ENCODE results near the gene KLF3.

The KLF3 gene

DNA sequence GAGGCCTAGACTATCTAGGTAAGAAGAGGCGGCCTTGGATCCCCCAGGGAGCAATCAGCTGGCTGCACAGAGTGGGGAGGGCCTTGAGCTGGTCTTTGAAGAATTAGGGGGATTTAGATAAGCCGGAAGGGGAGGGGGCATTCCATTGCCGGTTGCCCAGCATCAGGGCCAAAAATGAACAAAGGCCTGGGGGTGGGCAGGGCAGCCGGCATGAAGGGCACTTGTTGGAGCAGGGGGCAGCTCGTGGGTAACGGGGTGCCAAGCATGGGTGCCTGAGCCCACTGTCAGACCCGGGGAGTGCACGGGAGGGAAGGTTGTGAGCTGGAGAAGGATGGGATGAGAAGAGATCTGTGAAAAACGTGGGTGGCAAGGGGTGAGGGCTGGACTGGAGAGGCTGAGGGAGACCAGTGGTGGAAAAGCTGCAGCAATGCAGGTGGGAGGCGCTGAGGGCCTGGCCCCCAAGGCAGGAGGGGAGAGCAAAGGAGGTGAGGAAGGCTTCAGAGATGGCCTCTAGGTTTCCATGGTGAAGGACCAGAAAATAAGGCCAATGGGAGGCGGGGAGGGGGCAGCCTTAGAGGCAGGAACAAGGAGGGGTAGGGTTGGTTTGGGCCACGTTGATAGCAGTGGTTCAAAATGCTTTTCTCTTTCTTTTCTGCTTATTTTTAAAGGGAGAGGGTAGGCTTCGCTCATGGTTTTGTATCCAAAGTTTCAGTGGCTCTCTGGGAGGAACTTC lies 8.6 kb downstream of the KLF3 start:
- no peaks in the 10 kb centered on the region for H3K27me3 ChIP-seq (ENCODE audit: control insufficient read depth in 1 of 2, insufficient read depth in 2 of 2, low read length in 2 of 2)
- H3K4me3 ChIP-seq (ENCODE audit: low read depth in 1 of 2, low read length in 2 of 2): peak overlapping the region; percentile 38 to 49
- H3K9me3 ChIP-seq (ENCODE audit: control insufficient read depth in 1 of 2, low read length in 2 of 2): no peaks in the 10 kb centered on the region
- peak overlapping the region; percentile 95 for H3K27ac ChIP-seq (ENCODE audit: low read depth, low read length)
- peaks cover 0 to under 1% of the 10 kb centered on the region in 2 donors for H3K36me3 ChIP-seq (ENCODE audit: control insufficient read depth in 1 of 2, insufficient read depth in 2 of 2, low read length in 2 of 2)
- H3K4me1 ChIP-seq (ENCODE audit: control insufficient read depth in 1 of 2, insufficient read depth in 2 of 2, low read length in 2 of 2): peaks cover 74 to 83% of the 10 kb centered on the region in 2 donors
- peak overlapping the region; percentile 63 to 84 for H3K9ac ChIP-seq (ENCODE audit: low read depth in 1 of 2, low read length in 2 of 2)

DNA sequence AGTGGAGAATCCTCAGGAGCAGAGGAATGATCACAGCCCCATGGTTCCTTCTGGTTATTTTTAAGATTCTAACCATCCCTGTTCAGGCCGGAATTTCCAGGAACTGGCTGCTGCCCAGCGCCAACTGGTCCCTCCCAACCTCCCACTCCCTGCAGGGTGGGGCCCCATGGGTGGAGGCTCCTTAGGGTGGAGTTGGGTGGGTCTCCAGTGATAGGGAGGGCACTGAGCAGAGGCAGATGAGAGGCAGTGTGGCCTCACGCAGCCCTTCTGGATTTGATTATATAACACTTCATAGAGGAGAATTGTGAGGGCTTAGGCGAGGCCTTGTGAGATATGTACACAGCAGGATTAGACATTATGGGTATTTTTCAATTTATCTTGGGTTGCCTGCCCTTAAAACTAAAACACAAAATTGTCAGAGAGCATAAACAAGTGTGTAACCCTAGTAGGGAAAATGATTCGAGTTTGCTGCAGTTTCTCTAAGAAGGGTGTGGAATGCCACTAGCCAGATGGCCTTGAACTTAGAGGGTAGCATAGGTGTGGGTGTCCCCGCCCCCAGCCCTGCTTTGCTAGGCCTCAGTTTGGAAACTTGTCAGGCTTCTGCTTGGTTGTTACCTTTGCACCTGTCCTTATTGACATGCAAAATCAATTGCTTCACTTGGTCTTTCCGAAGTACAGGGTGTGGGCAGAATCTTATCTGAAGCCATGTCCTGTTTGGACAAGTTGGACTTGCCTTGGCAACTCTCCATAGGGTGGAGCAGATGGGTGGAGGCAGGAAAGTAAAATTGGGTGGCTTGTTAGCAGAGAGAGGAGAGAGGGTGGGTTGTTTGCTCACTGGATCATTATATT lies 9.4 kb downstream of the KLF3 start:
- H3K4me3 ChIP-seq (ENCODE audit: low read depth in 1 of 2, low read length in 2 of 2): peak overlapping the region; percentile 38 to 49
- peak overlapping the region; percentile 95 for H3K27ac ChIP-seq (ENCODE audit: low read depth, low read length)
- H3K27me3 ChIP-seq (ENCODE audit: control insufficient read depth in 1 of 2, insufficient read depth in 2 of 2, low read length in 2 of 2): no peaks in the 10 kb centered on the region
- peaks cover 77 to 88% of the 10 kb centered on the region in 2 donors for H3K4me1 ChIP-seq (ENCODE audit: control insufficient read depth in 1 of 2, insufficient read depth in 2 of 2, low read length in 2 of 2)
- H3K9me3 ChIP-seq (ENCODE audit: control insufficient read depth in 1 of 2, low read length in 2 of 2): no peaks in the 10 kb centered on the region
- peaks cover 0 to 6% of the 10 kb centered on the region in 2 donors for H3K36me3 ChIP-seq (ENCODE audit: control insufficient read depth in 1 of 2, insufficient read depth in 2 of 2, low read length in 2 of 2)
- H3K9ac ChIP-seq (ENCODE audit: low read depth in 1 of 2, low read length in 2 of 2): peak overlapping the region; percentile 63 to 84

DNA sequence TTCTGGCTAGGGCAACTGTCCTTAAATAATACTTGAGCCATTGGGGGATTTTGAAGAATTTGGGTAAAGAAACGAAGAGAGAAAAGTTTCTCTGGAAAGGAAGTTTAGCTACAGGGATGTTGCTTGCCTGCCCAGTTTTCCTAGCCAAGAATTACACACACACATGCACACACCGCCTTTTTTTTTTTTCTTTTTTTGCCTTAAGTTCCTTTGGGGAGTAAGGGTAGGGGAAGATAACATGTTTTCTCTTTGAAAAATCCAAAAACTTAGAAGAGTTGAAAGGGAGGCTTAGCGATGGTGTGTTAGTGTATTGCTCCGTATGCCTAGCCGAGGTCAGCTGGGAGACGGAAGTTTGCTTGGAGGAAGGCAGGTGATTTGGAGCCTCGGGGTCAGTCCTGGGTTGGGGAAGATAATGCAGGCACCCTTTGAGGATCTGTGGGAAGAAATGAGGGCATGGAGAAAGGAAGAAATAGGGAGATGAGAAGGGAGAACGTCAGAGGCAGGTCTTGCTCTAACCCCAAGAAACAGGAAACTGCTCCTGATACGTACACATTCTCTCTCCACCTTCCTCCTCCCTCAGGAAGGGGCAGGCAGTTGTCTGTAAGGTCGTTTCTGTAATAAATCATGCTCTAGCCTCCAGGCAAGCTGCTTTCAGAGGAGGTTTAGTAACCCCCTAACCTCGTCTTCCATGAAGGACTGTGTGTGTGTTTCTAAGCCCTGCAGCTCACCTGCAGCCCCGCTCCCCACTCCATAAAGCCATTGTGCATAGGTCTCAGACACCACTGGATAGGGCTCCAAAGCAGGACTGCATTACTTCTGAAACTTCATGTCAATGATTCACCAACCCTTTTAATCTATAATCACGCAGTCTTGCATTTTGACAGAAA lies 10.5 kb downstream of the KLF3 start:
- peaks cover 0 to 6% of the 10 kb centered on the region in 2 donors for H3K36me3 ChIP-seq (ENCODE audit: control insufficient read depth in 1 of 2, insufficient read depth in 2 of 2, low read length in 2 of 2)
- peak overlapping the region; percentile 18 to 63 for H3K9ac ChIP-seq (ENCODE audit: low read depth in 1 of 2, low read length in 2 of 2)
- peak overlapping the region; percentile 13 to 41 for H3K4me3 ChIP-seq (ENCODE audit: low read depth in 1 of 2, low read length in 2 of 2)
- peak overlapping the region; percentile 85 for H3K27ac ChIP-seq (ENCODE audit: low read depth, low read length)
- peaks cover 69 to 81% of the 10 kb centered on the region in 2 donors for H3K4me1 ChIP-seq (ENCODE audit: control insufficient read depth in 1 of 2, insufficient read depth in 2 of 2, low read length in 2 of 2)
- no peaks in the 10 kb centered on the region for H3K9me3 ChIP-seq (ENCODE audit: control insufficient read depth in 1 of 2, low read length in 2 of 2)
- H3K27me3 ChIP-seq (ENCODE audit: control insufficient read depth in 1 of 2, insufficient read depth in 2 of 2, low read length in 2 of 2): no peaks in the 10 kb centered on the region

DNA sequence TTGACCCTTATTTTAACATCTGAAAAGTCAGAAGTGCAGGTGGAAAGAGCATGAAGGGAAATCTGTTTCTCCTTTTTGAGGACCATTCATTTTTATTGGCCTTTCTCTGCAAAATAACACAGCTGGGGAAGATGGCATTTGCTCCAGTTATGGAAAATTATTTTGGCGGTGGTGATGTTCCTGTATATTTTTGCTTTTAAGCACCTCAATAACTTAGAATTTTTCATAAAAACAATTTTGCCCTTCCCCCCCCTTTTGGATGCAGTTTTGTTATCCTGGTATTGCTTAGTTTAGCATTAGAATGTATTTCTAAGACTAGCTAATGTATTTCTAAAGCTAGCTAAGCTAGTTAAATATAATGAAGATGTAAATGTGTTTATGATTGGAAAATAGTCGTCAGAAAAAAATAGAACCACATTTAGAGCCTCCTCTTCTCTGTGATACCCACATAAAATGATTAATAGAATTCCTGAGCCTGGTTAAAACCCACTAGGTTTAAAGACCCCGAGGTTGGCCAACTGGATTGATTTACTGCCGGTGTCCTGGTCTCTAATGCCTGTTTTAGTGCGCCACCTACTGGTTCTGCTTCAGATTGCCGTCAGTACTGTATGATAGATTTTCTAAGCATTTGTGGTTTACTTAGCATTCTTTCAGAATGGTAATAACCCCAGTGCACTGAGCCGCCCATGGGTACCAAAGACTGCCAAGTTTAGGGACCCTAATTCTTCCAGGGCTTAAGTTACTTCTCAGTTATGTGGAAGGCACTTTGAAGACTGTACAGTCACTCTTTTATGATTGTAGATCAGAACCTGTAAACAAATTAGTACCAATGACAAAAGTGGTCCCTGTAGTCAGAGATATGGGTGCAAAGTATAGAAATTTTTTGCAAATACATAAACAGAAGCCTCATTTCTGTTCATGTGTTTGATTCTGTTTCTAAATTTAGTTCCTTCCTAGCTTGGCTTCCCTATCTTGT lies 11.4 kb downstream of the KLF3 start:
- Histone ChIP-seq H3K9me3 (ENCODE audit: control insufficient read depth in 1 of 2, low read length in 2 of 2) (no peaks in the 10 kb centered on the region), H3K9ac (ENCODE audit: low read depth in 1 of 2, low read length in 2 of 2) (peak overlapping the region; percentile 27 to 63), H3K27ac (ENCODE audit: low read depth, low read length) (peak overlapping the region; percentile 85), H3K27me3 (ENCODE audit: control insufficient read depth in 1 of 2, insufficient read depth in 2 of 2, low read length in 2 of 2) (no peaks in the 10 kb centered on the region), H3K36me3 (ENCODE audit: control insufficient read depth in 1 of 2, insufficient read depth in 2 of 2, low read length in 2 of 2) (peaks cover 0 to 9% of the 10 kb centered on the region in 2 donors), H3K4me1 (ENCODE audit: control insufficient read depth in 1 of 2, insufficient read depth in 2 of 2, low read length in 2 of 2) (peaks cover 62 to 76% of the 10 kb centered on the region in 2 donors), H3K4me3 (ENCODE audit: low read depth in 1 of 2, low read length in 2 of 2) (peak overlapping the region; percentile 13 to 41)

DNA sequence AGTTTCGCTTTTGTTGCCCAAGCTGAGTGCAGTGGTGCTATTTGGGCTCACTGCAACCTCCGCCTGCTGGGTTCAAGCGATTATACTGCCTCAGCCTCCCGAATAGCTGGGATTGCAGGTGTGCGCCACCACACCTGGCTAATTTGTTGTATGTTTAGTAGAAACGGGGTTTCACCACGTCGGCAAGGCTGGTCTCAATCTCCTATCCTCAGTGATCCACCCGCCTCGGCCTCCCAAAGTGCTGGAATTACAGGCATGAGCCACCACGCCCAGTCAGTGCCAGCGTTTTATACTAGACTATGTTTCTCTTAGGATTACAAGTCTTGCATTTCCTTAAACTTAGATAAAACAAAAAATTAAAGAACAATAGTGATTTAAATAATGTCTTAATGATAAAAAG lies 13.0 kb downstream of the KLF3 start:
- Histone ChIP-seq H3K36me3 (ENCODE audit: control insufficient read depth in 1 of 2, insufficient read depth in 2 of 2, low read length in 2 of 2) (peaks cover 8 to 24% of the 10 kb centered on the region in 2 donors), H3K27me3 (ENCODE audit: control insufficient read depth in 1 of 2, insufficient read depth in 2 of 2, low read length in 2 of 2) (no peaks in the 10 kb centered on the region), H3K4me3 (ENCODE audit: low read depth in 1 of 2, low read length in 2 of 2) (no peak overlapping the region), H3K9me3 (ENCODE audit: control insufficient read depth in 1 of 2, low read length in 2 of 2) (no peaks in the 10 kb centered on the region), H3K4me1 (ENCODE audit: control insufficient read depth in 1 of 2, insufficient read depth in 2 of 2, low read length in 2 of 2) (peaks cover 54 to 60% of the 10 kb centered on the region in 2 donors), H3K27ac (ENCODE audit: low read depth, low read length) (no peak overlapping the region), H3K9ac (ENCODE audit: low read depth in 1 of 2, low read length in 2 of 2) (no peak overlapping the region)

DNA sequence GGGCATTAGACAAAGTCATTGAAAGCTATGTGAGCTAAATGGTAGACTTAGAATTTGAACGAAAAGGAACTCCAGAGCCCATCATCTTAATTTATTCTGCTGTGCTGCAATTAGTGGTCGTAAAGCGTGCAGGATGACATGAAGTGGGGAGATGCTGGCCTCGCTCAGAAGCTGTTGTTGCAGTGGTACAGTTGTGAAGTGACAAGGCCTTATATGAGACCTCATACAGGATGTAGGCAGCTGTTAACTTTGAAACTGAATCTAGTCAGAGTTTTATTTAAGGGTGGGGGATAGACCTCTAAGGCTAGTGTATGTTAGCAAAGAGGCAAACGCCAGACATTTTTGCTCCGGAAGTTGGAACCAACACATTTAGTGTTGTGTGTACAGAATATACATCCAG lies 13.4 kb downstream of the KLF3 start:
- Histone ChIP-seq H3K4me3 (ENCODE audit: low read depth in 1 of 2, low read length in 2 of 2) (no peak overlapping the region), H3K9ac (ENCODE audit: low read depth in 1 of 2, low read length in 2 of 2) (no peak overlapping the region), H3K9me3 (ENCODE audit: control insufficient read depth in 1 of 2, low read length in 2 of 2) (no peaks in the 10 kb centered on the region), H3K36me3 (ENCODE audit: control insufficient read depth in 1 of 2, insufficient read depth in 2 of 2, low read length in 2 of 2) (peaks cover 10 to 24% of the 10 kb centered on the region in 2 donors), H3K27me3 (ENCODE audit: control insufficient read depth in 1 of 2, insufficient read depth in 2 of 2, low read length in 2 of 2) (no peaks in the 10 kb centered on the region), H3K27ac (ENCODE audit: low read depth, low read length) (peak overlapping the region; percentile 22), H3K4me1 (ENCODE audit: control insufficient read depth in 1 of 2, insufficient read depth in 2 of 2, low read length in 2 of 2) (peaks cover 50 to 59% of the 10 kb centered on the region in 2 donors)

DNA sequence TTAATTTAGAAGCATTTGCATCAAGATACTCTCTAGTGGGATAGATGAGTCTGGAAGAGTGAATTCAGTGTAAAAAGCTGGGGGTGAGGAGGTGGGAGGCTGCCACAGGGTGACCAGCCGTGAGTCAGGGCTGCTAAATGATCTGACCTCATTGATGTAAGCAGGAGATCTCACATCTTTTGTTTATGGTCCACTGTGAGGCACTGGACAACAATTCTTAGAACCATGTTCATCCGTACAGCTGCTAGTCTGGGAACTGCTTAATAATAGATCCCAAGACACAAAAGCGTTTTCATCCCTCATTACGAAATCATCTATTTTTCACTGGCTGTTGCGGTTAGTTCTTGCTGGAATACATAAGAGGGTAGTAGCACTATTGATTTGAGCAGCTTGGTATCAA lies 14.1 kb downstream of the KLF3 start:
- Histone ChIP-seq H3K27me3 (ENCODE audit: control insufficient read depth in 1 of 2, insufficient read depth in 2 of 2, low read length in 2 of 2) (no peaks in the 10 kb centered on the region), H3K9me3 (ENCODE audit: control insufficient read depth in 1 of 2, low read length in 2 of 2) (no peaks in the 10 kb centered on the region), H3K4me1 (ENCODE audit: control insufficient read depth in 1 of 2, insufficient read depth in 2 of 2, low read length in 2 of 2) (peaks cover 43 to 55% of the 10 kb centered on the region in 2 donors), H3K9ac (ENCODE audit: low read depth in 1 of 2, low read length in 2 of 2) (no peak overlapping the region), H3K27ac (ENCODE audit: low read depth, low read length) (no peak overlapping the region), H3K4me3 (ENCODE audit: low read depth in 1 of 2, low read length in 2 of 2) (no peak overlapping the region), H3K36me3 (ENCODE audit: control insufficient read depth in 1 of 2, insufficient read depth in 2 of 2, low read length in 2 of 2) (peaks cover 12 to 24% of the 10 kb centered on the region in 2 donors)

DNA sequence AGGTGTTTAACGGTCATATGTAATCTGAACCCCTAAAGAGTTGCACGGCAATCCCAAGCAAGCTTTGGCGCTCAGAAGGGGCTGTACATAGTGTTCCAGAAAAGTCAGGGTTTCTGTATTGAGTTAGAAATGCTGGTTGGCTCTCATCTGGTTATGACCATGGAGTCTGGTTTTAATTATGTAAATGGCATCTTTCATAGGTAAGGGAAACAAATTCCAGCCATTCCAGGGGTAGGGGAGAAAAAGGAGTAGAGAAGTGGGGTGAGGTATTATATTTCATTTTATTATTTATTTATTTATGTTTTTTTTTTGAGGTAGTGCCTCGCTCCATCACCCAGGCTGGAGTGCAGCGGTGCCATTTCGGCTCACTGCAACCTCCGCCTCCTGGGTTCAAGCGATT lies 15.9 kb downstream of the KLF3 start:
- Histone ChIP-seq H3K4me1 (ENCODE audit: control insufficient read depth in 1 of 2, insufficient read depth in 2 of 2, low read length in 2 of 2) (peaks cover 30 to 48% of the 10 kb centered on the region in 2 donors), H3K27me3 (ENCODE audit: control insufficient read depth in 1 of 2, insufficient read depth in 2 of 2, low read length in 2 of 2) (no peaks in the 10 kb centered on the region), H3K9ac (ENCODE audit: low read depth in 1 of 2, low read length in 2 of 2) (no peak overlapping the region), H3K9me3 (ENCODE audit: control insufficient read depth in 1 of 2, low read length in 2 of 2) (no peaks in the 10 kb centered on the region), H3K36me3 (ENCODE audit: control insufficient read depth in 1 of 2, insufficient read depth in 2 of 2, low read length in 2 of 2) (peaks cover 19 to 29% of the 10 kb centered on the region in 2 donors), H3K4me3 (ENCODE audit: low read depth in 1 of 2, low read length in 2 of 2) (no peak overlapping the region), H3K27ac (ENCODE audit: low read depth, low read length) (no peak overlapping the region)

Measured in duodenal mucosa (tissue), 2 donors.